Activated naive CD8-positive, alpha-beta T cell (primary cell): ENCODE results near the gene IGSF5.
"Not testable (repeated sequence)": the region's sequence is repeated elsewhere in the genome, so short reads cannot be mapped to it uniquely, and the experiment has no call there.

ENCODE experiments used
- H3K27ac Mint-ChIP-seq: one replicate; pipeline ENCODE4 v1.8.0; 2021; ENCODE audit warnings: mixed read lengths
- H3K27me3 Mint-ChIP-seq: one replicate; pipeline ENCODE4 v1.8.0; 2021; ENCODE audit warnings: mixed read lengths
- H3K36me3 Mint-ChIP-seq: one replicate; pipeline ENCODE4 v1.8.0; 2021; ENCODE audit warnings: mixed read lengths
- H3K4me1 Mint-ChIP-seq: one replicate; pipeline ENCODE4 v1.8.0; 2021; ENCODE audit warnings: low read depth, mixed read lengths
- H3K4me3 Mint-ChIP-seq: one replicate; pipeline ENCODE4 v1.8.0; 2021; ENCODE audit warnings: mild to moderate bottlenecking, mixed read lengths
- H3K9me3 Mint-ChIP-seq: one replicate; pipeline ENCODE4 v1.8.0; 2021; ENCODE audit warnings: low read depth, mixed read lengths

The IGSF5 gene

GRCh38 chr21:39726133-39726532 is 18.9 kb upstream of the IGSF5 start:
- Mint-ChIP-seq H3K27ac (no peak overlapping the region), H3K9me3 (no peaks in the 10 kb centered on the region), H3K36me3 (no peaks in the 10 kb centered on the region), H3K27me3 (peaks cover 2% of the 10 kb centered on the region), H3K4me3 (no peak overlapping the region), H3K4me1 (no peaks in the 10 kb centered on the region)

GRCh38 chr21:39727401-39728120 is 17.4 kb upstream of the IGSF5 start:
- H3K9me3 Mint-ChIP-seq: no peaks in the 10 kb centered on the region
- H3K4me3 Mint-ChIP-seq: no peak overlapping the region
- H3K27me3 Mint-ChIP-seq: peaks cover 2% of the 10 kb centered on the region
- H3K36me3 Mint-ChIP-seq: no peaks in the 10 kb centered on the region
- H3K4me1 Mint-ChIP-seq: no peaks in the 10 kb centered on the region
- no peak overlapping the region for H3K27ac Mint-ChIP-seq

- H3K36me3 Mint-ChIP-seq: no peaks in the 10 kb centered on the region
- peaks cover 2% of the 10 kb centered on the region for H3K27me3 Mint-ChIP-seq
- no peak overlapping the region for H3K27ac Mint-ChIP-seq
- no peak overlapping the region for H3K4me3 Mint-ChIP-seq
- H3K9me3 Mint-ChIP-seq: no peaks in the 10 kb centered on the region
- no peaks in the 10 kb centered on the region for H3K4me1 Mint-ChIP-seq
These were observed 16.6 kb upstream of the IGSF5 start for GRCh38 chr21:39728341-39728740.

DNA sequence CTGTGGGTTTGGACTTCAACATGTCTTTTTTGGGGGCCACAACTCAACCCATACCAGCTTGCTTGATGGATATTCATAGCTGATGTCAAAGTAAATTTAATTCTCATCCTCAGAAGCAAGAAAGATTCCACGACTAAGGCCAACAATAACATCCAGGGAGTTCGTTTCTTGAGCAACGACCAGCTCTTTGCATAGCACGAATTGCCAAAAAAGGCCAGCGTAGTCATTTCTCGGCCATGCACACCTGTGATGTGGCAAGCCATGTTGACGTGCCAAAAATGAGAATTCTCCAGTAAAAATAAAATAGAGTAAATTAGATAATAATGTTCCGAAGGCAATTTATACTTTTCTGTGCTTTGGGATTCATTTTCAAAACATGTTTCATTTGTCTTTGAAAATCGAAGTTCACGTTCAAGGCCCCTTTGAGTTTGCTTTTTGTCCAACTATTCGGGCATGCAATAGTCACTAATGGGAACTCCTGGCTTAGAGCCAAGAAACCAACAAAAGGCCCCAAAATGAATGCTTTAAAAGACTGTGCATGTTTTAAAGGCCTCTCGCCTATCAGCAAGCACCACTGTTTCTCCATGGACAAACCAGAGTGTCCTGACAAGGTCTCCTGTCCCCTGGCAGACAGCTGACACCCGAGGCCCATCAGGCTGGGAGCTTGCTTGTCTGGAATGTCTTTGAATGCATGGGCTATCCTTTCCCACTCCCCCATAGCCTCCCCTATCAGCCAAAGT is 14.4 kb upstream of the IGSF5 start:
- Mint-ChIP-seq H3K4me1 (no peaks in the 10 kb centered on the region), H3K27ac (no peak overlapping the region)

GRCh38 chr21:39736716-39737115 is 8.3 kb upstream of the IGSF5 start:
- Mint-ChIP-seq H3K4me1 (no peaks in the 10 kb centered on the region), H3K9me3 (no peaks in the 10 kb centered on the region), H3K27me3 (no peaks in the 10 kb centered on the region), H3K36me3 (no peaks in the 10 kb centered on the region), H3K4me3 (no peak overlapping the region), H3K27ac (no peak overlapping the region)

More for the DNA sequence above, 14.4 kb upstream of the IGSF5 start:
- Mint-ChIP-seq H3K9me3 (no peaks in the 10 kb centered on the region), H3K4me3 (no peak overlapping the region), H3K36me3 (no peaks in the 10 kb centered on the region), H3K27me3 (peaks cover 2% of the 10 kb centered on the region)

GRCh38 chr21:39737376-39738000 is 7.5 kb upstream of the IGSF5 start:
- H3K27me3 Mint-ChIP-seq: no peaks in the 10 kb centered on the region
- no peak overlapping the region for H3K4me3 Mint-ChIP-seq
- H3K36me3 Mint-ChIP-seq: no peaks in the 10 kb centered on the region
- no peaks in the 10 kb centered on the region for H3K9me3 Mint-ChIP-seq
- no peaks in the 10 kb centered on the region for H3K4me1 Mint-ChIP-seq
- no peak overlapping the region for H3K27ac Mint-ChIP-seq

- no peaks in the 10 kb centered on the region for H3K27me3 Mint-ChIP-seq
- no peaks in the 10 kb centered on the region for H3K4me1 Mint-ChIP-seq
- H3K4me3 Mint-ChIP-seq: no peak overlapping the region
- H3K9me3 Mint-ChIP-seq: no peaks in the 10 kb centered on the region
- H3K27ac Mint-ChIP-seq: no peak overlapping the region
- no peaks in the 10 kb centered on the region for H3K36me3 Mint-ChIP-seq
These were observed 6.4 kb upstream of the IGSF5 start for GRCh38 chr21:39738566-39738965.

- not testable (repeated sequence) for H3K36me3 Mint-ChIP-seq, H3K27ac Mint-ChIP-seq, H3K27me3 Mint-ChIP-seq, H3K4me1 Mint-ChIP-seq, H3K9me3 Mint-ChIP-seq, H3K4me3 Mint-ChIP-seq
These were observed 5.5 kb upstream of the IGSF5 start for GRCh38 chr21:39739531-39739930.

DNA sequence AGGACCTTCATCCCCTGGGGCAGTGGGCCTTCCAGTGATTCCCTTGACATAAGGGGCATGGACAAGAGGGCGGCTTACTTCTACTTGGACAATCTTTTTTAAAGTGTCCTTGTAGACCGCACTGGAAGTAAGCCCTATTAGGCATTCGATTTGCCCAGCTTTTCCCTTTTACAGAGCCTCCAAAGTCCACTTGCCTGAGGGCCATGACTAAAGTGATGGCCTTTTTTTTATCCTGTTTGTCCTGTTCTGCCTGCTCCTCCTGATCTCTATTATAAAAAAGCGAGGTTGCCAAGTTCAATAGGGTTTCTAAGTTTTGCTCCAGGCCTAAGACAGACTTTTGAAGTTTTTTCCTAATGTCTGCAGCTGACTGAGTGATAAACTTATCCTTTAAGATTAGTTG is 2.4 kb upstream of the IGSF5 start:
- H3K9me3 Mint-ChIP-seq, H3K27ac Mint-ChIP-seq, H3K36me3 Mint-ChIP-seq, H3K4me3 Mint-ChIP-seq, H3K27me3 Mint-ChIP-seq, H3K4me1 Mint-ChIP-seq: not testable (repeated sequence)

- not testable (repeated sequence) for H3K9me3 Mint-ChIP-seq, H3K27me3 Mint-ChIP-seq, H3K4me1 Mint-ChIP-seq, H3K36me3 Mint-ChIP-seq, H3K27ac Mint-ChIP-seq, H3K4me3 Mint-ChIP-seq
These were observed 349 bp downstream of the IGSF5 start for GRCh38 chr21:39745332-39745731.

- no peaks in the 10 kb centered on the region for H3K36me3 Mint-ChIP-seq
- no peaks in the 10 kb centered on the region for H3K9me3 Mint-ChIP-seq
- H3K27me3 Mint-ChIP-seq: no peaks in the 10 kb centered on the region
- no peaks in the 10 kb centered on the region for H3K4me1 Mint-ChIP-seq
- H3K4me3 Mint-ChIP-seq: no peak overlapping the region
- H3K27ac Mint-ChIP-seq: no peak overlapping the region
These were observed 5.7 kb downstream of the IGSF5 start for GRCh38 chr21:39750670-39751069.

DNA sequence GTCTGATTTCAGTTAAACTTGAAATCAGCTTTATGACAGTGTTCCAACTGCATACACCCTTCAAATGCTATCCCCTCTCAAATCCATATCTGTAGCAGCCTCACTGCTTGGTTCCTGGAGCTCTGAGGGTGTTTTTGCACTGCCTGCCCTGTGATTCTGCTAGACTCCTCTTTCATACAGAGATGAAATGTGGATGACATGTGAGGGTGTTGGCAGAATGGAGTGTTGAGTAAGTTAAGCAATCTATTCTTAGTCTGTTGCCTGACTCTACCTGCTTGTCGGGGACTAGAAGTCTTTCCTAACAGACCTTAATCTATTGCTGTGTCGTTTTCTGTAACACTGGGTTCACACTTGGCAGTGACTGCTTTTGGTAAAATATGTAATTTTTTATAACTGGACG is 9.8 kb downstream of the IGSF5 start:
- Mint-ChIP-seq H3K4me3 (no peak overlapping the region), H3K9me3 (no peaks in the 10 kb centered on the region), H3K27ac (no peak overlapping the region), H3K27me3 (peaks cover 8% of the 10 kb centered on the region), H3K4me1 (no peaks in the 10 kb centered on the region), H3K36me3 (no peaks in the 10 kb centered on the region)

DNA sequence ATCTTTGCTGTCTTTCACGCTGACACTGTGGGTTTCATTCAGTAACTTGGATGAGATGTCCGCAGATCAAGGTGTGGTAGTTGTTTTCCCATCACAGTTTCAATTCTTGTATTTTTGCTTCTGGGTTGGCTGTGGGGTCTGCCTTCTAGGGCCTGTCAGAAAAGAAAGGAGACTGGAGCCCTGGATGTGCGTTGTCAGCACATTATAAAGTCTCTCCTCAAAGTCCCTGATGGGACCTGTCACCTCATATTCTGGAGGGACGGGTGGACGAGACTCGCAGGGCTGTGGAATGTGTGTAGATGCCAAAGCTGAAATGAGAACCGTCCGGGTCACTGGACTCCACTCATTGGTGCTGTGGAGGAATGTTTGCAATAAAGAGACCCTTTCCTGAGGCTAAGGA is 11.3 kb downstream of the IGSF5 start:
- H3K27me3 Mint-ChIP-seq: peaks cover 11% of the 10 kb centered on the region
- no peak overlapping the region for H3K4me3 Mint-ChIP-seq
- no peaks in the 10 kb centered on the region for H3K36me3 Mint-ChIP-seq
- no peaks in the 10 kb centered on the region for H3K9me3 Mint-ChIP-seq
- H3K4me1 Mint-ChIP-seq: no peaks in the 10 kb centered on the region
- no peak overlapping the region for H3K27ac Mint-ChIP-seq

GRCh38 chr21:39763272-39763970 is 18.4 kb downstream of the IGSF5 start:
- Mint-ChIP-seq H3K36me3 (no peaks in the 10 kb centered on the region), H3K9me3 (no peaks in the 10 kb centered on the region), H3K27ac (no peak overlapping the region), H3K27me3 (peaks cover 9% of the 10 kb centered on the region), H3K4me1 (no peaks in the 10 kb centered on the region), H3K4me3 (no peak overlapping the region)

- H3K27ac Mint-ChIP-seq: no peak overlapping the region
- H3K4me3 Mint-ChIP-seq: no peak overlapping the region
- no peaks in the 10 kb centered on the region for H3K9me3 Mint-ChIP-seq
- no peaks in the 10 kb centered on the region for H3K4me1 Mint-ChIP-seq
- H3K36me3 Mint-ChIP-seq: no peaks in the 10 kb centered on the region
- H3K27me3 Mint-ChIP-seq: no peaks in the 10 kb centered on the region
These were observed 29.2 kb downstream of the IGSF5 start for GRCh38 chr21:39774227-39774626.
